HG03565 (cell line): ENCODE results near the gene CEP170.
"Not testable (repeated sequence)": the region's sequence is repeated elsewhere in the genome, so short reads cannot be mapped to it uniquely, and the experiment has no call there.

ENCODE experiments used
- ATAC-seq: cut with Tn5 transposase; IDR thresholded peaks from one replicate; pipeline ENCODE4 v1.9.1; 2021; ENCODE audit warnings: mild to moderate bottlenecking, moderate library complexity; ENCODE audit not compliant: unreplicated experiment

Gene CEP170

DNA sequence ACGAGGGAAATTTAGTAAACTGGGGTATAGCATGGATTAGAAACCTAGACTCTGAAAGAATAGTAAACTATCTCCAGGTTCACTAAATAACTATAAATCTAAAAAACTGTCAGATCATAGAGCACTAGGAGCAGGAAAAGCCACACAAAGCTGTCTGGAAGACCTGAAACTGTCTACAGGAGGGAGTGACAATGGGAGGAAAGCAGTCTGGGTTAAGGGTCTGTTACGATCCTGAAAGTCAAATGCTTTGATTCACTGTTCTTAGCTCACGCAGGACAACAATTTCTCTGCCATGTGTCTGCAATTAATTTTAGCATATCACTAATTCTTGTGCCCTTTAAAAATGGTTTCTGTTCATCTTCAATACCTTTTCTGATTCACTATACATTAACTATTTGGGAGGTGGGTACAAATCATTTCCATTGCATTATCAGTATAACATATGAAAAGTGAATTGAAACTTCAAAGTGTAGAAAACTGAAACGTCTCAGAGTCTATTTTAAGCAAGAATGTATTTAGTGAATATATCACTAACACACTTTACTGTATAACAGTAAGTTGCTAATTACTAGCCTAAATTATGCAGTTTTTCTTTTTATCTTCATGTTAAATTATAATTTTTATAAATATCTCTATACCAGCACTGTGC is 18.4 kb downstream of the CEP170 start:
- ATAC-seq: peak; percentile 70

DNA sequence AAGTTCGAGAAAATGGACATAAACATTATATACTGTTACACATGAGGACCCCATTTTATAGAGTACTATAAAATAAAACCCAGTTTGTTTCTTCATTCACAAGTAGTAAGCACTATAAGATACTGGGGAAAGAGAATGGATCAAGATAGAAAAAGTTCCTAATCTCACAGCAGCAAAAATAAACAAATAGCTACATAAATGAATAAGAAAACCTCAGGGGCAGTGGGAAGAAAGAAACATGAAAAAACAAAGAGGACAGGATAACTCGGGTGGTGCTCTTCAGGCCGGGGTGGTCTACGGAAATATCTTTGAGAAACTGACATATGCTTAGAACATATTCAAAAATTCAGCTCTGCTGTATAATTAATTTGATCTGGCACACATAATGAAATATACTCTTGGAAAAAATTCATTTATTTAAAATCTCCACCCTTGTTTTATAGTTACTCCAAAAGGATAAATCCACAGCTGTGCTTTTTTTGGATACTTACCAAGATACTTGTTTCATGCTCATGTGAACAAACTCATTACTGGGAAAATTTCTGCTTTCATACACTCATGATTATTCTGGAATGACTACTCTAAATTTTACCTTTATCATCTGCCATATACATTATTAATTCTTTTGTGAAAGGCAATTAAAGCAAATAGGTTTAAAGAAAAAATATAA is 20.0 kb downstream of the CEP170 start:
- no peak for ATAC-seq

DNA sequence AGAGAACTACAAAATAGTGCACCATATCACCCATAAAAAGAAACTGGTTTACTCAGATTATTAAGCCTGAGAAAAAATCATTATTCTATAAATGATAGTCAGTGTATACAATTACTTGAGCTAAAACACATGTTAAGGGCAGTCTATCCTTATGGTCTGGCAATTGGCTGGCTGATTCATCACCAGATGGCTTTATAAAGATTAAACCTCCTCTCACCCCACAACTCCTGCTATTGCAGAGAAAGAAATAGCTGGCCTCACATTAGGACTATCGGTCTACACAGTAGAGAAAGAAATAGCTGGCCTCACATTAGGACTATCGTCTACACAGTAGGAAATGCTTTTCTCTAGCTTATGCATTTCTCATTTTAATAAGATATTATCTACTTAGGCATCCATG is 21.2 kb downstream of the CEP170 start:
- ATAC-seq: no peak

DNA sequence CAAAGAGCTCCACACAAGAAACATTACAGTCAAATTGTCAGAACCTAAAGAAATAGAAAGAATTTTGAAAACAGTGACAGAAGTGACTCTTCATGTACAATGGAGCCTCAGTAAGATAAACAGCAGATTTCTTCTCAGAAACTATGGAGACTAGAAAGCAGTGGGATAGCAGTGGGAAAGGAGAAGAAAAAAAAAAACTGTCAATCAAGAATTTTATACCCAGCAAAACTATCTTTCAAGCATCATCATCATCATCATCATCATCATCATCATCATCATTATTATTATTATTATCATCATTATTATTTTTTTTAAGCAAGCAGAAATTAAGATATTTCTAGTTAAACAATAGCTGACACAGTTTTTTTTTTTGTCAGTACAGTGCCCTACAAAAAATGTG is 24.2 kb downstream of the CEP170 start:
- ATAC-seq: no peak

DNA sequence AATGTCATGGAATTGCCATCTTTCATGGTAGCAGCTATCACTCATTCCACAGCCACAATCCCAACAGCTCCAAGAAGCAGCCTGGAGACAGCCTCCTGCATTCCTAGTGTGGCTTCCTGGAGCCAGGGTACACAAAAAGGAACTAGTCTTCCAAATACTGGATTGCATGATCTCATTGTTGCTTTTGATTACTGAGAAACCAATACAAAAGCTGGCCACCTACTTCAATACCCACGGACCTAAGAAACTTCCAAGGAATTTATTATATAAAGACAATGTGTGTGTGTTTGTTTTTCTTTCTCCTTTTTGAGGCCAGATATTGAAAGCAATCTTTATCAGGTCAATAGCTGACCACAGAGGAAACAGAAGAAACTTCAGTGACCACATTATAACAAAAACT is 25.6 kb downstream of the CEP170 start:
- ATAC-seq: no peak

DNA sequence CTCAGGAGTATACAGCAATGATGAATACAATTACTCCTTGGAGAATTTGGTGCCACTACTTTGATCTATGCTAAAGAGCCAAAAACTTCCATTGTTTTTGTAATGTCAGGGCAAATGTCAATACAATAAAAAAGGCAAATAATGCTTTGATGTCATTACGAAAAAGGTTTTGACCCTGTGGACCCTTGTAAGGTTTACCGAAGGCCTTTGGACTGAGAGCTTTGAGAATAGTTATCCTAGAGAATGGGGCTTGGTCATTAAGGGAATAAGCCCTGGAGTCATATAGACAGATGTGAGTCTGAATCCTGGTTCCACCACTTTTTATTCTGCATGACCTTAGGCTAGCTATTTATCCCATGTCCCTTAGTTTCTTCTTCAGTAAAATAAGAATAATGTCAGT is 27.5 kb downstream of the CEP170 start:
- no peak for ATAC-seq

DNA sequence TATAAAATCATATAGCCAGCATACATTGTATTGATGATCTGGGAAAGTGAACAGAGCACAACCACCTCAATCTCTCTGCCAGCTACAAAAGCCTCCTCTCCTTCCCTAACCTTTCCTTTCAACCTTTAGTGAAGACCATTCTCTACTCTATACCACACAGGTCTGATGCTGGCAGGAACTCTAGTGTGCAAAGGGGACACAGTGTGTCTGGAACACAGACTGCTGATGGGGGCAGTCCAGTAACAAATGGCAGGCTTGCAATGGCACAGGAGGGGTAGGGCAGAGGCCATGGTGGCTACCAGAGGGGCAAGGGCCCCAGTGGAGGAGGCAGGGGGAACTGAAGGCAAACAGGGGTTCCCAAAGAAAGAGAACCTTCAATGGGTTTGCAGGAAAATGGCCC is 37.0 kb downstream of the CEP170 start:
- ATAC-seq: no peak

DNA sequence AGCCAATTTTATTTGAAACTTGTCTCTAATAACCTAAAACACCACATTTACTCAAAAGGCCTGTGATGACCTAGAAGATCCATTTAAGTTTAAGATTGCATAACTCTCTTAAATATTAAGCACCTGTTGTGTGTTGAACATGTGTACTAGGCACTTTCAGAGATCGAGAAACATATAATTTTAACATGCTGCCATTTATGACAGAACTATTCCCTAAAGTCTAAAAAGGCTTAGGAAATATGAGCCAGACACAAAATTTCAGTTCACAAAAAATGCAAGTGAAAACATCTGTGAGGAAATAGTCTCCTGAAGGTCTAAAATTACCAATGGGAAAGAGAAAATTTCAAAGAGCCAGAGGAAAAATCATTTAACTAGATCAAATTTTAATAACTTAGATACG is 37.7 kb downstream of the CEP170 start:
- no peak for ATAC-seq

DNA sequence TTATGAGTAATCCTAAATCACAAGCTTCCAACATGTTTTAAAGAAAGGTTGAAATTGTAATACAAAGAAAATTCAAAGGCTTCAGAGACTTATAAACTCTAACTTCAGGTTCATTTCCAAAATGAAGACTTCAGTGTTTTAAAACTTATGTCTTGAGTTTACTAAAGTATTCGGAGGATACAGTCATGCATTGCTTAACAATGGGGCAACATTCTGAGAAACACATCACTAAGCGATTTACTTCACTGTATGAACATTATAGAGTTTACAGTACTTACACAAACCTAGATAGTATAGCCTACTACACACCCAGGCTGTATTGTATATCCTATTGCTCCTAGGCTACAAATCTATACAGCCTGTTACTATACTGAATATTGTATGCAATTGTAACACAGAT is 38.3 kb downstream of the CEP170 start:
- ATAC-seq: no peak

DNA sequence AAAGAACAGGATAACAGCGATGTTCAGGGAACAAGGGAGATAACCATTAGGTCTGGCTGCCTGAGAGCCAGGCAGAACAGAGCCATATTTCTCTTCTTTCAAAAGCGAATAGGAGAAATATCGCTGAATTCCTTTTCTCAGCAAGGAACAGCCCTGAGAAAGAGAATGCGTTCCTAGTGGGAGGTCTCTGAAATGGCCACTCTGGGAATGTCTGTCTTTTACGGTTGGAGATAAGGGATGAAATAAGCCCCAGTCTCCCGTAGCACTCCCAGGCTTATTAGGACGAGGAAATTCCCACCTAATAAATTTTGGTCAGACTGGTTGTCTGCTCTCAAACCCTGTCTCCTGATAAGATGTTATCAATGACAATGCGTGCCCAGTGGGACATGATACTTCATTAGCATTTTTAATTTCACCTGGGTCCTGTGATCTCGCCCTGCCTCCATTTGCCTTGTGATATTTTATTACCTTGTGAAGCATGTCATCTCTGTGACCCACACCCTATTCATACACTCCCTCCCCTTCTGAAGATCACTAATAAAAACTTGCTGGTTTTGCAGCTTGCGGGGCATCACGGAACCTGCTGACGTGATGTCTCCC is 39.7 kb downstream of the CEP170 start:
- not testable (repeated sequence) for ATAC-seq

DNA sequence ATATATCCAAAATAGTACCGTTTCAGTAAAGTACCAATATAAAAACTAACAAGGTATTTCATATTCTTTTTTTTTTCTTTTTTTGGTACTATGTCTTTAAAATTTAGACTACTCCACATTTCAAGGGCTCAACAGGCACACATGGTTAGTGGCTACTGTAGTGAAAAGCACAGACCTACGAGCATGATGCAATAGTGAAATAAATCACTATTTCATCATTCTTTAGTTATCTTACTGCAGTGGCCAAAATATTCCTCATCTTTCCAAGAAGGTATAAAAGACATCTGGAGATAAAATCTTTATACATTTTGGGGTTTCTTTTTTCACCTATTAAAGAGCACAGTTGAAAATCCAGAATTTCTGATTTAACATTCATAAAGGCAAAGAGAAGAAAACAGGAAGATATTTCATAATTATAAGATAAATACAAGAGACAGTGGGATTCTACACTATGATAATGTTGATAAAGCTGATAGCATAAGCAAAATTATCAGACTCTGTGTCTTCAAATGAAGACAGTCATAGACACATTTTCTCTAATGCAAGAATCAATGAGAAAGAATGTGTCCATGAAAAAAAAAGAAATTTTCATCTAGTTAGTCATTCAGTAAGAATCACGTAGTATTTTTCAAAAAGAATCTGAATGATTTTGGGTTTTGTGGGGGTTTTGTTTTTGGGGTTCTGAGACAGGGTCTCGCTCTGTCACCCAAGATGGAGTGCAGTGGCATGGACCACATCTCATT is 41.9 kb downstream of the CEP170 start:
- no peak for ATAC-seq

DNA sequence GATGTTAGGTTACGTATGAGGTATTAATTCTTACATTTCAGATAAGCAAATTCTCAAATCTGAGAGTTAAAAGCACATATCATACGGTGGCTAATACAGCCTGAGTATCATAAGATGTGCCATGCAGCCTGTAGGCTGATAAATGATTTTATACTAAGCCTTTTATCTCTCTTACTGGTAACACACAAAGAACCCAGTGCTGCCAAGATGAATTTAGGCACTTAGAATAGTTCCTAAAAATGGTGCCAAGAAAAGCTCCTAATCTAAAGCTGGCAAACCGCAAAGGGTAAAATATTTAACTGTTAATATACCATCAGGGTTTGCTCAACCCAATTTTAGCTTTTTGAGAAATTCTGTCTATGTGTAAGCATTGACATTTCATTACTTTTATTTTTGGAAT is 43.1 kb downstream of the CEP170 start:
- ATAC-seq: not testable (repeated sequence)

DNA sequence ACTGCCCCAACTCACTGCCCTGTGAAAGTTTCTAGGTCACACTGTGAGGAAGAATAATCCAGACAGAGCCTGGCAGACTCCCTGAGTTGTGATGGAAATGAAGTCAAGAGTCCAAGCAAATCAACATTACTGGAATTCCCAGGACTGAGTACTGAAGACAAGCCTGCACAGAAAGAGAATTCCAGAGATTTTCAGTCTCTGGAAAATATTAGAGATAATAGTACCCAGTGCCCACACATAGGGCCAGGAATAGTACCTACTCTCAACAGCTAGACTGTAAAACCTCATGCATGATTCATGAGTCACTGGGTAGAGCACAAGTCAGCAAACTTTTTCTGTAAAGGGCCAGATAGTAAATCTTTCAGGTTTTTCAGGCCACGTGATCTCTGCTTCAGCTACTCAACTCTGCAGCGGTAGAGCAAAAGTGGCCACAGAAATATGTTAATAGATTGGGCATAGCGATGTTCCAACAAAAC is 50.0 kb downstream of the CEP170 start:
- not testable (repeated sequence) for ATAC-seq

DNA sequence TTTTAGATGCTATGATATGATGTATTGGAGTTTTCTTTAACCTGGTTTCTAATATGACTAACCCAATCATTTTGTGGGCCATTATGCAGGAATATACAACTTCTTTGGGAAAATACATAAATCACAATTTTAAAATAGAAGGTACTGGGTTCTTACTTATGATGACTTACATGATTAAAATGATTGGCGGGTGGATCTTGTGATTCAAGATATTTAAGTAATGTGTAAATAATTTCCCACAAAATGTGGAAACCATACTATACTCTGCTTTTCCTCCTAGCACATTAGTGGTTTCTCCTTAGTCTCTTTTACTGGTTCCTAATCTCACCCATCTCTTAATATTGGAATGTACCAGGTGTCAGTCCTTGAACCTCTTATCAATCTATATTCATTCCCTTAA is 50.7 kb downstream of the CEP170 start:
- not testable (repeated sequence) for ATAC-seq

DNA sequence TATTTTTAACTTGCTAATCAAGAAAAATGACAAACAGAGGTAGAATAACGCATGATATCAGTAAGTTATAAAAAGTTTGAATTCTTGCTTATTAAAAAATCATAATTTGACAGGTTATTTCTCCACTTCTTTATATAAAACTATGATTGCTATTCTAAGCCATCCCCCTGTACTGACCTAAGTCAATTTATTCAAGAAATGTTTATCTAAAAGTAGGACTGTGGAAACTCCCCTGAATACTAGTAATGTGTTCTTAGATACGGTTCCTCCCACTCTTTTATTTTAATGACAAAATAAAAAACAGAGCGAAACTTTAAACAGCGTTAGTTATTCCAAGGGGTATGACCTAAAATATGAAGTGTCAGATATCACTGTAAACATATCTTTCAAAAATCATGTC is 51.9 kb downstream of the CEP170 start:
- ATAC-seq: not testable (repeated sequence)

DNA sequence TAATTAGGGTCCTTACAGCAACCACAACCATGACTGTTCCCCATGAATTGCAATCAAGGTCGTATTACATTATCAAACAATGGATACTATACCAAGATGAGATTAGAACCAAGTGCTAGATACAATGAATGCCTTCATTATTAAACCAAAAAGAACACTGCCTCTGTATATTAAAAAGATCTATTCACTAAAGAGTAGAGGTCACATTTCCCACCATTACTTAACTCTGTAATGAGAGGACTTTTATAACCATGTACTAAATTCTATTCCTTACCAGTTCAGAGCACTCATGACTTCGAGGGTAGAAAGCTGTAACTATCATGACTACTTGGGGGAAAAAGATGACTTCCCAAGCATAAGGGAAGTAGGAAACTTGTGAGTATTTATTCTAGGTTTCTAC is 53.8 kb downstream of the CEP170 start:
- ATAC-seq: not testable (repeated sequence)

DNA sequence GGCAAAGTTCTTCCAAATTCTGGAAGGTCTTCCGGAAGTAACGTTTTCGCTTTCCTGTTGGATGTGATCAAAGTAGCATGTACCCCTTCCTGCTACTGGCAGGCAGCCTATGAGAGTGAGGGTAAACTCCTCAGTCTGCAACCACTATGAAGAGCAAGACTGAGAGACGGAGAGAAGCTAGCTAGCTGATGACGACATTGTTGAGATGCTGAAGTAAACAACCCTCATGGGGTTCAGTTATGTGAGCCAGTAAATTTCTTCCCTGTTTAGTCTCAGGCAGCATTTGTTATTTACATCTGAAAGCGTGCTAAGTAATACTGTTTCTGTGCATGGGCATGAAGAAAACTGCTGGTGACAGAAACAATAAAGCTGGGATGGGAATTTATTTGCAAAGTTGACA is 57.6 kb downstream of the CEP170 start:
- ATAC-seq: not testable (repeated sequence)

DNA sequence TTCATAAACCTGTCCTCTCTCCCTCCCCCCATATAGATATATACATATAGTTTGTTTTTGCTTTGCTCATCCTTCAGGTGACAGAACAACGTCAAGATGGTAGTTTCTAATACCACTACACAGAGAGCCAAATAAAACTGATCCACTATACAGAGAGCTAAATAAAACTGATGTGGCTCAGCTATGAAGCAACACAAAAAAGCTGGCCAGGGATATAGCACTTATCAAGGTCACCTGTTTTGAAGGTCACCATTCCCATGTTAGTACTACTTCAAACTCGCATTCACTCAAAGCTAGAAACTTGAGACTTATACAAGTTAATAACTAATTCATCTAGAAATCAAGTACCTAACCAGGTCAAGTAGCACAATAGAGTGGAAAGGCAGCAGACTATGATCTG is 61.8 kb downstream of the CEP170 start:
- ATAC-seq: not testable (repeated sequence)

DNA sequence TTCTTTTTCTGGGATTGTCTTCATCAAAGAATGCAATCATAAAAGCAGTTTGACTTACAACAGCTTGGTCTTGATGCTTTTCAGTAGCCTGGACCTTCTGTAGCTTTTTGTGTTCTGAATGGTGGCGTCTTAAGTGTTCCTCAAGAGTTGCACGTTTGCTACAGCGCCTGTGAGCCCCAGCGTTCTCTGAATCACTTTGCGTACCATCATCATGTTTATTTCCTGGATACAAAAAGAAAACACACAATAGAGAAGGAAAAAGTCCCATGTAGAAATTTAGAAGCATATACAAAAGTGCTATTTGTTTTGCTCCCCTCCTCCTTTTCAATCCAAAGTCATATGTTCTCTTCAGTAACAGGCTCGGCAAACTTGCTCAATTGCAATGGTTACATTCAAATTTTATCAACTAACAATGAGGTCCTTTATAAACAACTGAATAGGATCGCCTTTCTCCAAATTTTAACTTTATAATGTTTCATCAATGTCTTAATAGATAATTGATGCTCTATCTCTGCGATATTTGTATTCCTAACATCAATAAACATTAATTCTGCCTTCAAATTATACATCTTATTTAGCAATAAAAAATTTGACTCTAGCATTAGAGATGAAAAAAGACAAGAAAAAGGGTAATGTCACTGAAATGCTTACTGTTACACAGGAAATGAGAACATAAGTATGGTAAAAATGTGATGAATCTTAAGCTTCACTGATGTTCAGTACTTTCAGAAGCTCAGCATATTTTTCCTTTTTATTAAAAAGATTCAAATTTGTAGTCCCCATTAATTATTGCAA is 68.7 kb downstream of the CEP170 start:
- ATAC-seq: not testable (repeated sequence)

DNA sequence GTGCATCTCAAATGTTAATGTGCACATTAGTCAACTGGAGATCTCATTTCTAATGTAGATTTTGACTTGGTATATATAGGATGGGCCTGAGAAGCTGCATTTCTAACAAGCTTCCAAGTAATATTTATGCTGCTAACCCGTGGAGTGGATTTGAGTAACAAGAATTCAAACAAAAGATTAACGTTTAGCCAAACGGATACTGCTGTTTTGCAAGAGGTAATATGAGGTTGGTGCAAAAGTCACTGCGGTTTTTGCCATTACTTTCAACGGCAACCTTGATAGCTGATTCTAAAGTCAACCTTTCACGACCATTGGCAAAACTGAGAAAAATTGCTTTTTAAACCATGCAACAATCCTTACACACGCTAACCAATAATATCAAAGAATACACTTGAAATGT is 70.3 kb downstream of the CEP170 start:
- not testable (repeated sequence) for ATAC-seq

DNA sequence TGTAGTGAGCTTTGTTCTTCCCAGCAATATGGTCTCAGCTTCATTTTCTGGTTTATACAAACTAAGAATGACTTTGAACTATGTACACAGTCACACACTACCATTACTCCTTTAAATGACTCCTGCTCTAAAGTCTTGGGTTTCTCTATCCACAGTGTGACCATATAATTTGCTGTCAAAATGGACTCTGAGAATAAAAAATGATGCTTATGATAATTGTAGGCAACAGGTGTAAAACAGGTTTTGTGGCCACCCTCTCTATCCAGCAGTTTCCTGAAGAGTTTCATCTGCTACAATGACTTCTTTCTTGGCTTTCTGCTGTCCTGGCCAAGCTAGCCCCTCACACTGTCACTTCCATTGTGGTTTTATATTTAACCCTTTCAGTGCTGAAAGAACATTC is 71.4 kb downstream of the CEP170 start:
- ATAC-seq: not testable (repeated sequence)
